T-helper 22 cell (primary cell): ENCODE results near the gene ECE1.

Experiments used
- DNase-seq: peaks from one replicate; pipeline ENCODE4 v3.0.0-alpha.2; 2020; ENCODE audit warnings: low read depth

Gene ECE1

GRCh38 chr1:21267191-21268077, 22.8 kb downstream of the ECE1 start:
- no peak for DNase-seq

- DNase-seq, result no peak
Observed at GRCh38 chr1:21266119-21266774, 24.0 kb downstream of the ECE1 start.

- DNase-seq, result no peak
Observed at GRCh38 chr1:21265644-21266043, 24.6 kb downstream of the ECE1 start.

- DNase-seq, result no peak
Observed at GRCh38 chr1:21264898-21265297, 25.4 kb downstream of the ECE1 start.

GRCh38 chr1:21263653-21264225, 26.5 kb downstream of the ECE1 start:
- DNase-seq, result no peak

- DNase-seq, result no peak
Observed at GRCh38 chr1:21263052-21263429, 27.2 kb downstream of the ECE1 start.

GRCh38 chr1:21262293-21263051, 27.8 kb downstream of the ECE1 start:
- no peak for DNase-seq

- no peak for DNase-seq
Observed at GRCh38 chr1:21261551-21262292, 28.5 kb downstream of the ECE1 start.

GRCh38 chr1:21260405-21261125, 29.7 kb downstream of the ECE1 start:
- no peak for DNase-seq

- no peak for DNase-seq
Observed at GRCh38 chr1:21259316-21260076, 30.8 kb downstream of the ECE1 start.

- DNase-seq, result no peak
Observed at GRCh38 chr1:21258331-21259134, 31.7 kb downstream of the ECE1 start.

- DNase-seq, result no peak
Observed at GRCh38 chr1:21257431-21258135, 32.7 kb downstream of the ECE1 start.

- DNase-seq, result no peak
Observed at GRCh38 chr1:21256776-21257175, 33.5 kb downstream of the ECE1 start.

- no peak for DNase-seq
Observed at GRCh38 chr1:21255943-21256320, 34.3 kb downstream of the ECE1 start.

- peak; percentile 51 for DNase-seq
Observed at GRCh38 chr1:21255284-21255942, 34.9 kb downstream of the ECE1 start.

GRCh38 chr1:21254335-21254951, 35.8 kb downstream of the ECE1 start:
- DNase-seq, result no peak

GRCh38 chr1:21251773-21252471, 38.3 kb downstream of the ECE1 start:
- DNase-seq, result no peak
